Subcutaneous adipose tissue (tissue), 4 donors: ENCODE results near the gene HRH1. TPM values are rescaled to one million over a fixed set of nuclear protein-coding genes. Genes with fewer than 3 reads are reported as not detected.

Experiments
- total RNA-seq, 4 donors: library from RNA; depleted of rRNA; stranded (reverse); fragments of >200 nt; gene quantifications; one replicate each; pipeline ENCODE4 v1.1.0, GENCODE V29; 2016
- TF ChIP-seq, protein P1 (sequence below): fragments of 450-650 bp; IDR thresholded peaks from one replicate; pipeline ENCODE4 v1.5.1; 2016; ENCODE audit warnings: low read depth, mild to moderate bottlenecking, control low read depth, antibody characterized with exemption, moderate library complexity

Gene HRH1, protein sequence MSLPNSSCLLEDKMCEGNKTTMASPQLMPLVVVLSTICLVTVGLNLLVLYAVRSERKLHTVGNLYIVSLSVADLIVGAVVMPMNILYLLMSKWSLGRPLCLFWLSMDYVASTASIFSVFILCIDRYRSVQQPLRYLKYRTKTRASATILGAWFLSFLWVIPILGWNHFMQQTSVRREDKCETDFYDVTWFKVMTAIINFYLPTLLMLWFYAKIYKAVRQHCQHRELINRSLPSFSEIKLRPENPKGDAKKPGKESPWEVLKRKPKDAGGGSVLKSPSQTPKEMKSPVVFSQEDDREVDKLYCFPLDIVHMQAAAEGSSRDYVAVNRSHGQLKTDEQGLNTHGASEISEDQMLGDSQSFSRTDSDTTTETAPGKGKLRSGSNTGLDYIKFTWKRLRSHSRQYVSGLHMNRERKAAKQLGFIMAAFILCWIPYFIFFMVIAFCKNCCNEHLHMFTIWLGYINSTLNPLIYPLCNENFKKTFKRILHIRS
- 1 to 10 TPM; 3.2 to 8.4 (median 4.9) TPM for total RNA-seq

DNA sequence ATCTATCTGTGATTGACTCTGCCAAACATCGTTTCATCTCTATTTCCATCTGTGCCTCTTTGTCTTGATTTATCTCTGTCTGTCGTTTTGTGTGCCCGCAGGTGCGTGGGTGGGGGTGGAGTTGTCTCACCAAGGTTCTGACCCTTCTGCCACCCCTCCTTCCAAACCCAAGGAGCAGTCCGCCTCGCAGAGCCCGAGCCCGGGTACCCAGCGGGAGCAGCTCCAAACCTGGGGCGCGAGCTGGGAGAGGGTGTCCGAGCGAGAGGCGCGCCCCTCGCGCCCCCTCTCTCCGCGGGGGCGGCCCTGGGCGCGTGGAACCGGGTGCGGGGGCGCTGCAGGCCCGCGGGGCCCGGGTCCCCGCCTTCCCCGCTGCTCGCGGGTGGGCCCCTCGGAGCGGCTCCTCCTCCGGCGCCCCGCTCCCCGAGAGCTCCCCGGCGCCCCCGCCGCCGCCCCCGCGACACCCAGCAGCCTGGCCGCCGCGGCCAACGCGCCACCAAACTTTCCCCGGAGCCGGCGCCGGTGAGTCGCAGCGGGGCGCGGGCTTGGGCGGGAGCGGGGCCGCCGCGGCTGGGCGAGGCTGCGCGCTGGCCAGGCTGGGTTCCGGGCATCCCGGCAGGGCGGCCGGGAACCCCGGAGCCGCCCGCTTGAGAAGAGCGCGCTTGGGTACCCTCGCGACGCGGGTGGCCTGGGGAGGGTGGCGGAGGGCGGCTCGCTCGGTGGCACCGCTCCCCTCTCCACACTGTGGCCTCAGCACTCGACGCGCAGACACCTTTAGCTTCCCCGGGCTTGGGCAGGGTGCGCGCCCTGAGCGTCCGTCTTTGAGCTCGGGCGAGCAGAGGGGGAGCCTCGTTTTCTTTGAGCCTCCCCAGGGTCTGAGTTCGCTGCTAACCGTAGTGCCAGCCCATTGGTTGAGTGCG, at the start of gene HRH1:
Gene HRH1 (plus strand): TSS at position 458 of the 917 bp plus-strand sequence. CDS start 104,545 bp downstream, outside the sequence.
- TF ChIP-seq, protein P1, sequence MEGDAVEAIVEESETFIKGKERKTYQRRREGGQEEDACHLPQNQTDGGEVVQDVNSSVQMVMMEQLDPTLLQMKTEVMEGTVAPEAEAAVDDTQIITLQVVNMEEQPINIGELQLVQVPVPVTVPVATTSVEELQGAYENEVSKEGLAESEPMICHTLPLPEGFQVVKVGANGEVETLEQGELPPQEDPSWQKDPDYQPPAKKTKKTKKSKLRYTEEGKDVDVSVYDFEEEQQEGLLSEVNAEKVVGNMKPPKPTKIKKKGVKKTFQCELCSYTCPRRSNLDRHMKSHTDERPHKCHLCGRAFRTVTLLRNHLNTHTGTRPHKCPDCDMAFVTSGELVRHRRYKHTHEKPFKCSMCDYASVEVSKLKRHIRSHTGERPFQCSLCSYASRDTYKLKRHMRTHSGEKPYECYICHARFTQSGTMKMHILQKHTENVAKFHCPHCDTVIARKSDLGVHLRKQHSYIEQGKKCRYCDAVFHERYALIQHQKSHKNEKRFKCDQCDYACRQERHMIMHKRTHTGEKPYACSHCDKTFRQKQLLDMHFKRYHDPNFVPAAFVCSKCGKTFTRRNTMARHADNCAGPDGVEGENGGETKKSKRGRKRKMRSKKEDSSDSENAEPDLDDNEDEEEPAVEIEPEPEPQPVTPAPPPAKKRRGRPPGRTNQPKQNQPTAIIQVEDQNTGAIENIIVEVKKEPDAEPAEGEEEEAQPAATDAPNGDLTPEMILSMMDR, result no peak

DNA sequence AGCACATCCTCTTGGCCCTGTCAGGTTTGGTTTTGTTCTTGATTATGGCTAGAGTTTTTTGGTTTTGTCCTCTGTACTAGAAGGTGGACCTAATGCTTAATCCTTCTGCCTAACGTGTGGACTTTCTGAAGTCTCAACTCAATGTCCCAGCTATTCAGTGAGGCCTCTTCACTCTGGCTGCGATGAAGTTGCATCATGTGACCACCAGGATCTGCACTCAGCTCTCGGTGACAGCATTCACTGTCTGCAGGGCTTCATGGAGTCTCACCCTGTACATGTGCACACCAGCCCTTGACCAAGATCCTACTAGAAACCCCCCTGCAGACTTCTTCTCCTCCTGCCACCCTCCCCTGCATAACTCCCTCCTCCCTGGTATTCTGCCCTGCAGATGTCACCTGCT, 38.7 kb upstream of the HRH1 start:
- TF ChIP-seq, protein P1, result no peak

DNA sequence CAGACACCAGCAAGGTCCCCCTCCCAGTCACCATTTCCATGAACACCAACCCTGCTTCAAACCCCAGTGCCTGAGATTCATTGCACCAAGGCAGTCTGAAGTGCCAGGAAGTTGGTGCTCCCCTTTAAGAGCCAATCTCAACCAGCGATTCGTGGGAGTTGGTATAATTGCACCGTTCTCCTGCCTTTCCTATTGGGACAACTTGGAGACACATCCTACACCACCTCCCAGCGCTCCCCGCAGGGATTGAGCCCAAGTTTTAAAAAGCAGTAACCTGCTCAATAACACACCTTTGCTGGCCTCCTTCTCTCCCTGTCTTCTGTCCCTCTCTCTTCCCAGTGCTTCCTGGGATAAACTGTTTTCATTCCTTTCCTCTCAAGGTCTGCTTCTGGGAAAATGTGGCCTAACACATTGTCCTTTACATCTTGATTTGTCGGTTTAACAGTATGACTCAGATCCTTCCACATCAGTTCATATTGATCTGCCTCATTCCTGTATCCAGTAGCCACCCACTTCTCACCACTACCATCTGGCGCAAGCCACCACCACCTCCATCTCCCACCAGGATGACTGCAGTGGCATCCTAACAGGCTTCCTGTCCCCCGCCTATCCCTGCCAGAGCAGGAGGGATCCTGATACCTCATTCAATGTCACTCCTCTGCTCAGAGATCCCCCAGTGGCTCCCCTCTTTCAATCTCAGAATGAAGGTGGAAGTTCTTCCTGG, 37.8 kb upstream of the HRH1 start:
- TF ChIP-seq, protein P1, result no peak

DNA sequence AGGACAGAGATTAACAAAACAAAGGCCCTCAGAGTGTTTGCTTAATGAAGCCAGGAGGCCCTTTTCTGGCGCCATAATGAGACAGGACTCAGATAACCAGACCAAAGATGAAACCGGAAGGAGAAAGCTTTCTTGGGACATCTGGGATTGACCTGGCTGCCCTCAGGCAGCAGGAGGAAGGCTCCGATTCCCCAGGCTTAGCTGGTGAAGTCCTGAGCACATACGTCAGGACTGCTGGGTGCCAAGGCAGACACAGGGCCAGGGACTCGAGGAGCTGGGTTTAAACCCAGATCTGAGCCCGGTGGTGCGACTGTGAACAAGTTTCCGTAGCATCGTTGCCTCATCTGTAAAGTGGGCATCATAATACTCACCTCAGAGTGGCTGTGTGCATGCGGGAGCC, 36.7 kb upstream of the HRH1 start:
- TF ChIP-seq, protein P1, result no peak

DNA sequence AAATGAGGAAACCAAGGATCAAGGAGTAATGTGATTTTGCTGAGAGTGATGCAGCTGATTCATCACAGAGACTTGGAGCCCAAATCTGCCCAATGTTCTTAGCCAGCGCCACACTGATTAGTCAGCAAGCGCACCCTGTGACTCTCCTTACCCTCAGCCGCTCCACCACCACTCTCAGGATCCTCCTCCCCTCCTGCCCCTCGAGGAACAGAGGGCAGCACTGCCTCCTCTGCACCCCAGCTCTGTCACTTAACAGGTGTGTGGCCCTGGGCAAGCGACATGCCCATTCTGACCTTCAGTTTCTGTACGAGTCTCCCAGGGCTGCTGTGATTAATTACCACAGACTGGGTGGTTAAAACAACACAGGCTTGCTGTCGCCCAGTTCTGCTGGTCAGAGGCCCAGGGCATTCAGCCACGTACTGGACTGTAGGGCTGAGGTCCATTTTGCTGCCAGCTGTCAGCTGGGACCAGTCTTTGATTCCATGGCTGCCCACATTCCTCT, 36.1 kb upstream of the HRH1 start:
- TF ChIP-seq, protein P1, result no peak

DNA sequence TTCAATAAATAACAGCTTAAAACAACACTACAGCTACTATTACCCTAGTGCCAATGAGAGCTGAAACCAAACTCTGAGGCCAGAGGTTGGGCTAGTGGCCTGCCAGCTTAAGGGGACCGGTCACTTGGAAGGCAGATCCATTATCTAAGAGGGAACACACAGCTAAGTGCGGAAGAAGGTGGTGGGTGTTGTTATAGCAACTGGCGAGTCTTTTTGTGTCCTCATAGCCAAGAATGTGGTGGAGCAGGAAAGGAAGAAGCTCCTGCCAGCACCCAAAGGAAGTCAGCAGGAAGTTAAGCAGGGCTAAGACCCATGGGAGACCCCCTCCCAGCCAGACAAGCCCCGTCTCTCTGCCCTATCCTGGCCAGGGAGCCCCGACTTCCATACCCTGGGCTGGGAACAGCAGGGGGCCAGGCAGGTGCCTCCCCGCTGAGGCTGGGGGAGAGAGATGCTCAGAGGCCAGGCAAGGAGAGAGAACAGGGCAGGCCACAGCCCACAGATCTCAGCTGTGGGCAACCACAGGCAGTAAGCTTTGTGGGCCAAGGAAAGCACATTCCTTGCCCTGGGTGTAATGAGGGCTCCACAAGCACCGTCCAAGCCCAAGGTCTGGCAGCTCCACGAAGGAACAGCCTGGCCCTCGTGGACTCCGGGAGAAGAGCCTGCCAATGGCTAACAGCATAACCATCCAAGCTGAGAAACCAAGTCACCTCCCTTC, 34.0 kb upstream of the HRH1 start:
- TF ChIP-seq, protein P1, result no peak
